ENCODE data around the gene PRRC2B.
"Not testable (repeated sequence)": the region's sequence is repeated elsewhere in the genome, so short reads cannot be mapped to it uniquely, and the experiment has no call there.

PRRC2B gene

DNA sequence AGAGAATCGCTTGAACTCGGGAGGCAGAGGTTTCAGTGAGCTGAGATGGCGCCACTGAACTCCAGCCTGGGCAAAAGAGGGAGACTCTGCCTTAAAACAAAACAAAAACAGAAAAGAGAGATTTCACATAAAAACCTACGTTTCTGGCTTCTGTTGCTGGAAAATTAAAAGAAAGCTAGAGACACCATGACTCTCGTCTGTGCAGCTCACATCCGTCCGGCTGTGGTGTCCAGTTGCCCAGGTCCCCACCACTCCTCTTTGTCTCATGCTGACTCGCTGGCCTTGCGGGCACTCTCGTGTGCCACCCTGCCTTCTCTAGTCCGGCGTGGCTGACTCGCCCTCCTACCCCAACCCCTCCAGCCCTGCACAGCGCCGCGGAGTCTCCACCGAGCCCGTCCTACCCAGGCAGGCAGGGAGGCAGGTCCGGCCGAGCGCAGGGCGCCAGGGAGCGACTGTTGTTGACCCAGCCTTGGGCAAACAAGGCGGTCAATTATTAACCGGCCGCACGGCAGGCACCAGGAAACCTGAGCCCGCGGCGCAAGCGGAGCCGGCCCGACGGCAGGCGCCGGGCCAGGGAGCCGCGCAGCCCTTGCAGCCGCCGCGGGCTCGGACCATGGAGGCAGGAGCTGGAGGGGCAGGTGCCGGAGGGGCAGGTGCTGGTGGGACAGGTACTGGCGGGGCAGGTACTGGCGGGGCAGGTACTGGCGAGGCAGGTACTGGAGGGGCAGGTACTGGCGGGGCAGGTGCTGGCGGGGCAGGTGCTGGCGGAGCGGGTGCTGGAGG, 151.3 kb downstream of the PRRC2B start, which contains the start of gene PRRT1B:
PRRT1B (plus strand) TSS at position 521 of the 783 bp plus-strand sequence; CDS start at position 614, 93 bp downstream.
- DNase-seq (ENCODE audit: low spot score): no peak

DNA sequence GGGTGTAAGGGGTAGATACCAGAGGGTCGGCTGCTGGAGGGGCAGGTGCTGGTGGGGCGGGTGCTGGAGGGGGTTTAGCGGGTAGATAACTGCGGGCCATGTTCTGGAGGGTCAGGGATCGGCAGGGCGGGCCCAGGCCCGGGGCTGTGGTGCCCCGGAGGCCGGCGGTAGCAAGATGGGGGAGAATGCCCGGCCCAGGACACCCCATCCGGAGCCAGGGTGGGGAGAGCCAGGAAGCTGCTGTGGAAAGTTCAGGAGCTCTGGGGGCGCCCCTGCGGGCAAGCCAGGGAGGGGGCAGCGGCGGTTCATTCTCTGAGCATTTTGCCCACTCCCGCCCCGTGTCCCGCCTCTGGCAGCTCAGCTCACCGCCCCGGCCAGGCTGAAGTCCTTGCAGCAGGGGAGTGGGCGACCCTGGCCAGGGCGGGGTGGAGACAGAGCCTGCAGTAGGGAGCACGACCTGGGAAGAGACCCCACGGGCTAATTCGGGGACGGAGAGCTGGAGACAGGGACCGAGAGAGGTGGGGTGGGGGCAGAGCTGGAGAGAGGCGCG, 152.0 kb downstream of the PRRC2B start:
- DNase-seq (ENCODE audit: low spot score): no peak

DNA sequence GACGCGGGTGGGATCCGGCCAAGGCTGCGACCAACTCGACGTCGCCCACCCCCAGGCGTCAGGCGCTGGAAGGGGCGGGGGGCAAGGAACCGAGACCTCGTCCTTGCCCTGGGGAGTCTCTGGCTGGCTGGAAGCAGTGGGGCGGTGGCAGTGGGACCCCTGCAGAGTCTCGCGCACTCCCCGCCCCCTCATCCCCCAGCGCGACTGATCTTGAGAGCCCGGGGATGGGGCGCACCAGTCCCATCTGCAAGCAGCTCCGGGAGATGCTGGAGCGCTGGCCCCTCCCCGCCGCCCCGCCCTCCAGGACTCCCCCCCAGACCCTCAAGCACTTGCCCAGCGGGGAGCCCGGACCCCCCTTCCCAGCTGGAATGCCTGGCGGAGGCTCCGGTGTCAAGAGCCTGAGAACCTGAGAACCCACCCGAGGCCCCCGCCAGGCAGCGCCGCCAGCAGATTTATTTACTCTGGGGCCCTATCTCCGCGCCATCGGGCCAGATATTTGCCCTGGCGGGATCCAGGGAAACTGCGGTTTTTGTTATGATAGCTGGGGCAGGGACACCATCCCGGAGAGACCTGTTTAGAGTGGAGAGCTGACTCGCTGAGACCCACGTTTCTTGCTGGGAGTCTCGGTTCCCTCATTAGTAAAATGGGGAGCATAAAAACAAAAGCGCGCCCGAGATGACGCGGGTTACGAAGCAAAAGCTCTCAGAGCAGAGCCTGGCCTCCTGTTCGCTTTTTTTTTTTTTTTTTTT, 152.6 kb downstream of the PRRC2B start:
- no peak for DNase-seq (ENCODE audit: low spot score)

DNA sequence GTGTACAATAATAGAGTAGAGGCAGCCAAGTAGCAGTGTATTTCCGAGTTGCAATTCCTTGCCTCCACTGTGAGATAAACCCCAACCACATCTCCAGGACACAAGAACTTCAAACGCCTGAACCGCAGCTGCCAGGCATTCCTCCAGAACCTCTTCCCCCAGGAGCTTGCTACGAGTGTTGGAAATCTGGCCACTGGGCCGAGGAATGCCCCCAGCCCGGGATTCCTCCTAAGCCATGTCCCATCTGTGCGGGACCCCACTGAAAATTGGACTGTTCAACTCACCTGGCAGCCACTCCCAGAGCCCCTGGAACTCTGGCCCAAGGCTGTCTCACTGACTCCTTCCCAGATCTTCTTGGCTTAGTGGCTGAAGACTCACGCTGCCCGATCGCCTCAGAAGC, 155.3 kb downstream of the PRRC2B start:
- DNase-seq (ENCODE audit: low spot score): not testable (repeated sequence)
